ENCODE measurements around the gene TXNDC12.

DNA sequence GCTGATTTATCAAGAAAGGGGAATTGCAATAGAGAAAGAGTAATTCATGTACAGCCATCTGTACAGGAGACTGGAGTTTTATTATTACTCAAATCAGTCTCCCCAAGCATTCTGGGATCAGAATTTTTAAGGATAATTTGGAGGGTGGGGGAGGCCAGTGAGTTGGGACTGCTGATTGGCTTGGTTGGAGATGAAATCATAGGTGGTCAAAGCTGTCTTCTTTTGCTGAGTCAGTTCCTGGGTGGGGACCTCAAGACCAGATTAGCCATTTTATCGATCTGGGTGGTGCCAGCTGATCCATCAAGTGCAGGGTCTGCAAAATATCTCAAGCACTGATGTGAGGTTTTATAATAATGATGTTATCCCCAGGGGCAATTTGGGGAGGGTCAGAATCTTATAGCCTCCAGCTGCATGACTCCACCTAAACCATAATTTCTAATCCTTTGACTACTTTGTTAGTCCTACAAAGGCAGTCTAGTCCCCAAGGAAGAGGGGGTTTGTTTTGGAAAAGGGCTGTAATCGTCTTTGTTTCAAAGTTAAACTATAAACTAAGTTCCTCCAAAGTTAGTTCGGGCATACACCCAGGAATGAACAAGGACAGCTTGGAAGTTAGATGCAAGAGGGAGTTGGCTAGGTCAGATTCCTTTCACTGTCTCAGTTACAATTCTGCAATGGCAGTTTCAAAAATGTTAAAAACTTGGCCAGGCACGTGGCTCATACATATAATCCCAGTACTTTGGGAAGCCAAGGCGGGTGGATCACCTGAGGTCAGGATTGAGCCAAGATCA lies 47.6 kb downstream of the TXNDC12 start:
- TF ChIP-seq, protein P1, sequence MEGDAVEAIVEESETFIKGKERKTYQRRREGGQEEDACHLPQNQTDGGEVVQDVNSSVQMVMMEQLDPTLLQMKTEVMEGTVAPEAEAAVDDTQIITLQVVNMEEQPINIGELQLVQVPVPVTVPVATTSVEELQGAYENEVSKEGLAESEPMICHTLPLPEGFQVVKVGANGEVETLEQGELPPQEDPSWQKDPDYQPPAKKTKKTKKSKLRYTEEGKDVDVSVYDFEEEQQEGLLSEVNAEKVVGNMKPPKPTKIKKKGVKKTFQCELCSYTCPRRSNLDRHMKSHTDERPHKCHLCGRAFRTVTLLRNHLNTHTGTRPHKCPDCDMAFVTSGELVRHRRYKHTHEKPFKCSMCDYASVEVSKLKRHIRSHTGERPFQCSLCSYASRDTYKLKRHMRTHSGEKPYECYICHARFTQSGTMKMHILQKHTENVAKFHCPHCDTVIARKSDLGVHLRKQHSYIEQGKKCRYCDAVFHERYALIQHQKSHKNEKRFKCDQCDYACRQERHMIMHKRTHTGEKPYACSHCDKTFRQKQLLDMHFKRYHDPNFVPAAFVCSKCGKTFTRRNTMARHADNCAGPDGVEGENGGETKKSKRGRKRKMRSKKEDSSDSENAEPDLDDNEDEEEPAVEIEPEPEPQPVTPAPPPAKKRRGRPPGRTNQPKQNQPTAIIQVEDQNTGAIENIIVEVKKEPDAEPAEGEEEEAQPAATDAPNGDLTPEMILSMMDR (IDR thresholded peaks at IDR 0.05; ENCODE audit: low read length): no peak
- TF ChIP-seq EZH2 (optimal IDR thresholded peaks at IDR 0.05; ENCODE audit: low read depth, low read length): no peak

Measured in MM.1S (cell line).